ENCODE measurements around the gene INTS11. TPM values are rescaled to one million over a fixed set of nuclear protein-coding genes. Genes with fewer than 3 reads are reported as not detected.

The INTS11 gene
- total and polyA plus RNA-seq, 2 of the 13 experiments (the other 11 are each of a cell fraction or from before 2014, with no cell fraction given): 52.8 to 94.8 TPM

GRCh38 chr1:1361982-1362423 lies 37.5 kb upstream of the INTS11 start (continued):
- TF ChIP-seq PCBP1 (IDR thresholded peaks at IDR 0.05; ENCODE audit: borderline replicate concordance, low read depth, low read length) (no peak), SAP130 (CRISPR knock-in tag; IDR thresholded peaks at IDR 0.05; ENCODE audit: low read depth) (peak; percentile 73), ZNF580 (CRISPR knock-in tag; IDR thresholded peaks at IDR 0.05; ENCODE audit: borderline replicate concordance, low read depth) (no peak), THYN1 (CRISPR knock-in tag; IDR thresholded peaks at IDR 0.05; ENCODE audit: borderline replicate concordance, low read depth) (no peak), ZMYM4 (CRISPR knock-in tag; IDR thresholded peaks at IDR 0.05) (no peak), ZHX1 (CRISPR knock-in tag; IDR thresholded peaks at IDR 0.05; ENCODE audit: low read depth) (no peak), SOX13 (IDR thresholded peaks at IDR 0.05) (no peak), SOX13 (CRISPR knock-in tag; conservative IDR thresholded peaks at IDR 0.05 in 1 of 2, IDR thresholded peaks at IDR 0.05 in 1 of 2) (peak in 1 of 2 experiments; percentile 26; a peak in 1 of 4 replicates), KAT8 (CRISPR knock-in tag; IDR thresholded peaks at IDR 0.05) (0 out of 2 replicates have a peak, but pooled peaks have one; percentile 21), ZNF543 (CRISPR knock-in tag; IDR thresholded peaks at IDR 0.05) (0 out of 2 replicates have a peak, but pooled peaks have one; percentile 47), IRF9 (CRISPR knock-in tag; IDR thresholded peaks at IDR 0.05; ENCODE audit: borderline replicate concordance) (0 out of 2 replicates have a peak, but pooled peaks have one; percentile 37), DR1 (CRISPR knock-in tag; IDR thresholded peaks at IDR 0.05) (no peak), ZNF710 (CRISPR knock-in tag; IDR thresholded peaks at IDR 0.05; ENCODE audit: borderline replicate concordance) (no peak), HNRNPUL1 (IDR thresholded peaks at IDR 0.05; ENCODE audit: low read depth, low read length) (no peak), MXI1 (IDR thresholded peaks at IDR 0.05; ENCODE audit: borderline replicate concordance, low read depth, low read length) (no peak), ZNF441 (CRISPR knock-in tag; IDR thresholded peaks at IDR 0.05; ENCODE audit: borderline replicate concordance) (0 out of 2 replicates have a peak, but pooled peaks have one; percentile 23), SNAPC5 (CRISPR knock-in tag; IDR thresholded peaks at IDR 0.05; ENCODE audit: borderline replicate concordance) (no peak), POLR2AphosphoS5 (IDR thresholded peaks at IDR 0.05; ENCODE audit: low read depth, low read length) (peak; percentile 35; the same call in 1 of the 2 replicates), PATZ1 (CRISPR knock-in tag; IDR thresholded peaks at IDR 0.05) (peak; percentile 63), ATF7-NPFF (CRISPR knock-in tag; IDR thresholded peaks at IDR 0.05; ENCODE audit: low read depth) (0 out of 2 replicates have a peak, but pooled peaks have one; percentile 30), WIZ (CRISPR knock-in tag; IDR thresholded peaks at IDR 0.05) (no peak), SP5 (CRISPR knock-in tag; IDR thresholded peaks at IDR 0.05; ENCODE audit: borderline replicate concordance, low read depth) (0 out of 2 replicates have a peak, but pooled peaks have one; percentile 22)
